ENCODE measurements around the gene BTBD7.

- TF ChIP-seq, protein P1, sequence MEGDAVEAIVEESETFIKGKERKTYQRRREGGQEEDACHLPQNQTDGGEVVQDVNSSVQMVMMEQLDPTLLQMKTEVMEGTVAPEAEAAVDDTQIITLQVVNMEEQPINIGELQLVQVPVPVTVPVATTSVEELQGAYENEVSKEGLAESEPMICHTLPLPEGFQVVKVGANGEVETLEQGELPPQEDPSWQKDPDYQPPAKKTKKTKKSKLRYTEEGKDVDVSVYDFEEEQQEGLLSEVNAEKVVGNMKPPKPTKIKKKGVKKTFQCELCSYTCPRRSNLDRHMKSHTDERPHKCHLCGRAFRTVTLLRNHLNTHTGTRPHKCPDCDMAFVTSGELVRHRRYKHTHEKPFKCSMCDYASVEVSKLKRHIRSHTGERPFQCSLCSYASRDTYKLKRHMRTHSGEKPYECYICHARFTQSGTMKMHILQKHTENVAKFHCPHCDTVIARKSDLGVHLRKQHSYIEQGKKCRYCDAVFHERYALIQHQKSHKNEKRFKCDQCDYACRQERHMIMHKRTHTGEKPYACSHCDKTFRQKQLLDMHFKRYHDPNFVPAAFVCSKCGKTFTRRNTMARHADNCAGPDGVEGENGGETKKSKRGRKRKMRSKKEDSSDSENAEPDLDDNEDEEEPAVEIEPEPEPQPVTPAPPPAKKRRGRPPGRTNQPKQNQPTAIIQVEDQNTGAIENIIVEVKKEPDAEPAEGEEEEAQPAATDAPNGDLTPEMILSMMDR (IDR thresholded peaks at IDR 0.05; ENCODE audit: insufficient read depth, low read depth, low read length) = no peak
- no peak for TF ChIP-seq EZH2 (IDR thresholded peaks at IDR 0.05; ENCODE audit: insufficient read depth, low read length)
Observed at GRCh38 chr14:93249128-93249831, 83.6 kb downstream of the BTBD7 start.

Measured in astrocyte (in vitro differentiated cells and primary cell).